GM18873 (cell line): Measurements from ENCODE around the gene MAP3K2.
"Not testable (repeated sequence)": the region's sequence is repeated elsewhere in the genome, so short reads cannot be mapped to it uniquely, and the experiment has no call there.

Experiments used
- ATAC-seq: cut with Tn5 transposase; IDR thresholded peaks from one replicate; pipeline ENCODE4 v1.9.1; 2021; ENCODE audit warnings: mild to moderate bottlenecking, moderate library complexity, moderate number of reproducible peaks; ENCODE audit not compliant: unreplicated experiment, low FRiP score

The MAP3K2 gene

GRCh38 chr2:127421116-127421800 lies 33.5 kb upstream of the MAP3K2 start:
- no peak for ATAC-seq

GRCh38 chr2:127420039-127420864 lies 32.5 kb upstream of the MAP3K2 start:
- no peak for ATAC-seq

GRCh38 chr2:127419448-127420038 lies 31.8 kb upstream of the MAP3K2 start:
- ATAC-seq: no peak

GRCh38 chr2:127419112-127419430 lies 31.3 kb upstream of the MAP3K2 start:
- ATAC-seq: no peak

- no peak for ATAC-seq
These were observed 30.7 kb upstream of the MAP3K2 start, which contains the start of gene PROC for GRCh38 chr2:127418300-127419111. Gene PROC (plus strand): TSS chr2:127418427. CDS start chr2:127419943, 1,516 bp downstream.

- no peak for ATAC-seq
These were observed 29.6 kb upstream of the MAP3K2 start for GRCh38 chr2:127417406-127417805.

- ATAC-seq: no peak
These were observed 28.8 kb upstream of the MAP3K2 start for GRCh38 chr2:127416506-127417001.

GRCh38 chr2:127415593-127416505 lies 28.1 kb upstream of the MAP3K2 start:
- ATAC-seq: peak; percentile 61

GRCh38 chr2:127414638-127415592 lies 27.1 kb upstream of the MAP3K2 start:
- ATAC-seq: no peak

- no peak for ATAC-seq
These were observed 26.2 kb upstream of the MAP3K2 start for GRCh38 chr2:127413782-127414637.

- ATAC-seq: no peak
These were observed 25.4 kb upstream of the MAP3K2 start for GRCh38 chr2:127413200-127413599.

GRCh38 chr2:127411653-127412369 lies 24.0 kb upstream of the MAP3K2 start:
- ATAC-seq: no peak

- ATAC-seq: peak; percentile 47
These were observed 23.3 kb upstream of the MAP3K2 start for GRCh38 chr2:127410871-127411652.

GRCh38 chr2:127409716-127410115 lies 21.9 kb upstream of the MAP3K2 start:
- not testable (repeated sequence) for ATAC-seq

- ATAC-seq: no peak
These were observed 21.0 kb upstream of the MAP3K2 start for GRCh38 chr2:127408807-127409099.
